Motor neuron (in vitro differentiated cells): ENCODE data around the gene GNS. TPM values are rescaled to one million over a fixed set of nuclear protein-coding genes. Genes with fewer than 3 reads are reported as not detected.

Source experiments
- ATAC-seq, 8 experiments: fragments of 200-7000 bp; cut with Tn5 transposase; replicated peaks in 6 of 8; 2 replicates each; pipeline ENCODE4 v1.8.0; 2021; ENCODE audit warnings: mild to moderate bottlenecking in 8 of 8, moderate library complexity in 8 of 8
- H3K27ac ChIP-seq, 2 donors: fragments of 250-450 bp; sonication (Bioruptor Pico); 2 replicates each; pipeline ENCODE4 v1.9.0; 2021; ENCODE audit warnings: antibody characterized with exemption in 2 of 2, mild to moderate bottlenecking in 2 of 2, moderate library complexity in 1 of 2
- H3K4me1 ChIP-seq, 2 donors: fragments of 250-450 bp; sonication (Bioruptor Pico); replicated peaks in 1 of 2; 2 replicates each; pipeline ENCODE4 v1.6.1; 2021; ENCODE audit warnings: antibody characterized with exemption in 2 of 2, mild to moderate bottlenecking in 2 of 2, moderate library complexity in 1 of 2
- H3K4me3 ChIP-seq, 5 donors: fragments of 250-450 bp; sonication (Bioruptor Pico); 2 replicates each; pipeline ENCODE4 v1.9.0; 2021; ENCODE audit warnings: antibody characterized with exemption in 5 of 5, mild to moderate bottlenecking in 5 of 5, moderate library complexity in 4 of 5
- WGBS, 10 experiments: fragments of 450-650 bp; shearing (Covaris generic); methylation state at CpG; one replicate each; pipeline ENCODE4 v1.0.0; 2022; 5-methylcytosine and 5-hydroxymethylcytosine counted together
- in situ Hi-C, 9 experiments: fragments of 400-800 bp; cut with MboI; loops; one replicate each; pipeline ENCODE4 v1.15.0; 2021; ENCODE audit warnings: low sequenced_read_pairs in 9 of 9, low pct_unique_long_range_greater_than_20kb in 2 of 9; ENCODE audit not compliant: unreplicated experiment in 9 of 9
- total RNA-seq, 8 experiments: library from RNA; unstranded; fragments of 300-600 nt; gene quantifications; 2 replicates each; pipeline versions ENCODE4 v1.2.3 to v1.2.4, GENCODE V29; 2022

Gene GNS
- total RNA-seq, 8 experiments from 2014 or later, result 19.2 to 126 (median 51.3) TPM

DNA sequence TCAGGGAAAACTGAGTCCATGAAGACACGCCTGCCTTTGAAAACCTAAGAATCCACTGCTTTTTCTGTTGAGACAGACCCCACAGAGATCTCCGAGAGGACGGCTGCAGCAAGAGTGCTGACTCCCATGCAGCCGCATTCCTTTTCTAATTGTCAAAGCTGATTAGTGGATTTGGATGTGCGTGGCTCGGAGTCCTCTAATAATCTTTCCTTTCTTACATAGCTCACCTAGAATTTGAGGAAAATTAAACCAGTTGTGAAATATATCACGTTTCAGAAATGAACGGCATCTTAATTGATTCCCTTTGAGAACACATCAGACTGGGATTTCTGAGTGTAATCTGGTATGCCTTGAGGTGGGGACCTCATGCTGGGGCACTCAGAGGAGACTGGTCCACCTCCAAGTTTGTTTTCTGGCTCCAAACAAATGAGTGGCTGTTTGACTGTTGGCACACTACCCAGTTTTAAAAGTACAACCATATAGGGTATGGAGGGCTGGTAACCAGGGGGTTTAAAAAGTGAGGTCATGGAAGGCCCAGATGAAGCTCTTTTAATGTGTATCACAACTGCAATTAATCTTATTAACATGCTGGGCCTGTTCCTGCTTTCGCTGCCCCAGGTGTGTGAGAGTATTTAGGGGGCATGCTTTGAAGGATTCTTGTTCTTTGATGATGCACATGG is 85.6 kb downstream of the GNS start:
- Histone ChIP-seq H3K4me3 (no peak overlapping the region), H3K27ac (no peak overlapping the region), H3K4me1 (peaks cover 19 to 21% of the 10 kb centered on the region in 2 donors)
- 61 to 100% (median 72%) methylated on average over 2 to 8 of the region's 9 CpGs; no CpG with 5 or more reads in 1 of the 10 experiments for WGBS, 10 experiments
- in situ Hi-C loops, result no loop called here
- ATAC-seq, result peak in 1 of 8 experiments; percentile 57

DNA sequence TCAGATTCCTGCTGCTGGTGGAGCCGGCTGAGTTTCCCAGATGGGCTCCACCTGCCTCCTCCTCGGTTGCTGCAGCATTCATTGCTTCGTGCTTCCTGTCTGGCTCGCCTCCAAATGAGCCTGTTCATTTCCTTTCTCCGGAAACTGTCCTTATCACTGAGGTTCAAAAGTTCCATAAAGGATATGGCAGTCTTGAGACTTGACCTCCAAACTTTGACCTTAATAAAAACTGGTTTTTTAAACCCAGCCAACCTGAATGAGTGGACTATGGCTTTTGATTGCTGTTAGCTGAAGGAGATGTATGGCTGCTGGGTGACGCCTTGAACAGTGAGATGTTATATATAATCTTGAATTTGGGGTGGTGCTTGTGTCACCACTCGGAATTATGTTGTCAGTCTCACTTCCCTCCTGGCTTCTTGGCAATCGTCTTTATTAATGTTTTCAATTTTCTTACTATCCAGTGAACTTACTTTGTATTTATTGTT is 86.2 kb downstream of the GNS start:
- ATAC-seq, result peak in 3 of 8 experiments; percentile 5 to 36 (median 20)
- WGBS, 10 experiments, result 0 to 80% (median 49%) methylated on average over 1 to 7 of the region's 8 CpGs; no CpG with 5 or more reads in 1 of the 10 experiments
- in situ Hi-C loops, result no loop called here
- Histone ChIP-seq H3K4me3 (no peak overlapping the region), H3K27ac (no peak overlapping the region), H3K4me1 (peaks cover 19 to 21% of the 10 kb centered on the region in 2 donors)

DNA sequence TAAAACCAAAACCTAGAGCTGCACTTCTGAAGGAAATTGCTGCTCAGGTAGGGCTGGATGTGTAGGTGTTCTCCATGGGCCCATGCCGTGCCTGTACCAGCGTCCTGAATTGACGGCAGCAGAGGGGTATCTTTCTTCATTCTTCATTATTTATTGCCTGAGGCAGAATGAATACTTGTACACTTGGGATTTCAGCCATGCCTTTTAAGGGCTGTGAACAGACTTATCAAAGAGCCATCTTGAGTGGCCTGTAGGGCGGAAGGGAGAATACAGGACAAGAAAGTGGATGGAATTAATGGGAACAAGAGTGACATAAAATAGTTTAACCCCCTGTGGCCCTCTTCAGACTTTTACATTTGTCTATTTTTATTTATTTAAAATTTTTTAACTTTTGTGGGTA is 87.5 kb downstream of the GNS start:
- Histone ChIP-seq H3K4me1 (peaks cover 19 to 21% of the 10 kb centered on the region in 2 donors), H3K4me3 (no peak overlapping the region), H3K27ac (no peak overlapping the region)
- in situ Hi-C loops, result no loop called here
- peak in 1 of 8 experiments; percentile 18 for ATAC-seq
- 77 to 100% (median 88%) methylated on average over 1 to 3 of the region's 4 CpGs; no CpG with 5 or more reads in 5 of the 10 experiments for WGBS, 10 experiments

DNA sequence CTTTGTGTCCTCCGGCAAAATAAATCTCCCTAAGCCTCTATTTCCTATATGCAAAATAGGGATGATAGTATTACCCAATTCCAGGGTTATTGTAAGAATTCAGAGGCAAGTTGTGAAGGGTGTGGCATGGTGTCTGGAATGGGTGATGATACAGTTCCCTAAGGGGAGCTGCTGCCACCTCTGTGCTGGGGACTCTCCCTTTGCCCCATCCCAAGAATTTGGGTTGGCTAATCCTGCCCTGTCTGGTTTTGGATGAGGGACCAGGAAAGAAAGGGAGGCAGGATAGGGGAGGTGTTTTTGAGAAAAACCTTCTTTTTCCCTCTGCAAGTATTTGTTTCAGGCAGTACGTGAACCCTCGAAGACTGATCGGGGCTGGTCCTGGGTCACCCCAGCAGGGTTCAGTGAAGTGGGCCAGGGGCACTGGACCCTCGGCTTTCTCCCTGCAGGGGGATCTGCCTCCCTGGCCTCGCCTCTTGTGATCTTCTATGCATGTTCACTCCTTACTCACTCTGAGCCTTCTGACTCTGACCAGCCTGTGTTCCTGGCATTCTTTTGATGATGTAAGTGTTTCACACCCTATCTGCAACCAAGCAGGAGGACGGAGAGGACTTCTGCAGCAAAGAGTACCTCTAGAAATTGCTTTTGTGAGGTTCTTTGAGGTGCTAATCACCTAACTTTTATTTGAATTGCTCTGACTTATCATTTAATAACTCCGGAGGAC is 88.1 kb downstream of the GNS start:
- Histone ChIP-seq H3K27ac (no peak overlapping the region), H3K4me1 (peaks cover 19 to 21% of the 10 kb centered on the region in 2 donors), H3K4me3 (no peak overlapping the region)
- WGBS, 10 experiments, result 28 to 93% (median 83%) methylated on average over 1 to 8 of the region's 8 CpGs; no CpG with 5 or more reads in 3 of the 10 experiments
- peak; percentile 43 to 83 (median 60) for ATAC-seq
- in situ Hi-C loops, result no loop called here

DNA sequence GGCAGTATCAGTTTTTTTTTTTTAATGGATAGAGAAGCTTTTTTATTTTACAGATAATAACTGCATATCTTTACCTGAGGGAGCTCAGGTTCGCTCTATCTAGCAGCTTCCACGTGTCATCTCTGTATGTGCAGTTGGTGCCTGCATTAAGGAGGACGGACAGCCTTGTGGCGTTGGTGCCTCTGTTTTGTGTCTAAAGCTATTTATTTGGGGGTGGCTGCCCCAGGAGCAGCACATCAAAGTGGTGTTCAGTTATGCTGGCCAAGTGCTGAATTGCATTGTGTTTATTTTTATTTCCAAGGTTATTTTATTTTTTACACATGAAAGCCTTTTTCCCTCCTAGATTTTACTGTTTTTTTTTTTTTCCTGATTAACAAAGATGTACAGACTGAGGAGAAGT is 89.2 kb downstream of the GNS start:
- no peak overlapping the region for H3K4me3 ChIP-seq
- H3K27ac ChIP-seq, result no peak overlapping the region
- peak in 3 of 8 experiments; percentile 6 to 42 (median 18) for ATAC-seq
- WGBS, 10 experiments, result 20 to 83% (median 65%) methylated on average over 1 to 4 of the region's 4 CpGs; no CpG with 5 or more reads in 2 of the 10 experiments
- in situ Hi-C loops, result no loop called here
- H3K4me1 ChIP-seq, result peaks cover 24 to 25% of the 10 kb centered on the region in 2 donors

GRCh38 chr12:64669270-64669842 is 89.8 kb downstream of the GNS start:
- in situ Hi-C loops, result no loop called here
- Histone ChIP-seq H3K4me3 (no peak overlapping the region), H3K4me1 (peaks cover 24 to 25% of the 10 kb centered on the region in 2 donors), H3K27ac (no peak overlapping the region)
- WGBS, 10 experiments, result 0 to 65% (median 27%) methylated on average over 1 to 10 of the region's 10 CpGs
- peak; percentile 9 to 80 (median 48) for ATAC-seq

DNA sequence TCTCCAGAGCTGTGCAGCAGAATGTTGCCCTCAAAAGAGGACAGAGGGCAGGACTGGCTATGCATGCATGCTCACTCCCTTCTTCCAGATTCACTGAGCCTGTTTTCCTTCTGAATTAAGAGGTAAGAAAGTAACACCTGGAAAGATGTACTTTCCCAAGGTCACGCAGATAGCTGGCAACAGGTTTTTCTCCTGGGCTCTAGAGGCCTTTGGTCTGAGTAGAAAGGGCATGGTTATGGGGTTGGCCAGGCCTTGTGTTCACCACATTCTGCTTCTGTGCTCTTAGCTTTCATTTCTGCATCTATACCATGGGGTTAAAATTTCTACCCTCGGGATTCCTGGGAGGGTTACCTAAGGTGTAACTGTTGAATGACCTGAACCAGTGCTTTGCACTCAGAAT is 91.4 kb downstream of the GNS start:
- H3K4me3 ChIP-seq, result no peak overlapping the region
- H3K27ac ChIP-seq, result no peak overlapping the region
- H3K4me1 ChIP-seq, result peaks cover 21 to 25% of the 10 kb centered on the region in 2 donors
- in situ Hi-C loops, result no loop called here
- 50 to 100% (median 73%) methylated on average over 1 to 2 of the region's 2 CpGs; no CpG with 5 or more reads in 1 of the 10 experiments for WGBS, 10 experiments
- ATAC-seq, result no peak

DNA sequence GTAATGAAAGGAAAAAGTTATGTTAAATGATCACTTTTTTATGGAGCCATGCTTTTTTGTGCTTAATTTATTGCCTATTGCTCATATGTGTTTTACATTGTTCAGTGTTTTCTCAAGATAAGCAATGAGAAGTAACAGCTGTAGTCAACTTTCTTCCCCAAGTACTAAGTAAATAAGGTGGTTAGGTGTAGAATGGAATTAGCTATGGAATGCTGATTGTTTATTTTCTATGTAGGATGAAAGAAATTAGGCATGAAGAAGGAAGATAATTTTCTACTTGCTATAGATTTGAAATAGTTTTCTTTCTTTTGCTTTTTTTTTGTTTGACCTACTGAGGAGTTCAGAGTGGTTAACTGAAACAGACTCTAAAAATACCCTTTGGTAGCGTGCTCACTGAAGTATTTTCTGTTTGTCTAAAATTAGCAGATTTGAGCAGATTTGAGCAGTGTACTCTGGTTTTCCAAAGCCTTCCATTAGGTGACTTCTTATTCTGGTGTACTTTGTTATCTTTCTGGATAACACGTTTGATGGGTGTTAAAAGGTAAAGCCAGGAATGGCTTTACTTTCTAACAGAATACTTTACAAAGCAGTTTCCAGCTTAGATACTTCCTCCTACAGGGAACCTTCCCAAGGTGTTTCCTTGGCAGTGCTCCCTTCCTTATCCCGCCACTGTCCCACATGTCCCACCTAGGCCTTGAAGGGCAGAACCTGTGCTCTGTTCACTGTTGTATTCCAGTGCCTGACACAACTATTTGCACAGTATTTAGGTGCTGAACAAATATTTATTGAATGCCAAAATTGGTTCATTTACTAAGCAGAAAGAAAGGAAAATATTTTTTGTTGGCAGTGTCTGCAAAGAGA is 92.9 kb downstream of the GNS start:
- peaks cover 14 to 19% of the 10 kb centered on the region in 2 donors for H3K4me1 ChIP-seq
- no peak for ATAC-seq

DNA sequence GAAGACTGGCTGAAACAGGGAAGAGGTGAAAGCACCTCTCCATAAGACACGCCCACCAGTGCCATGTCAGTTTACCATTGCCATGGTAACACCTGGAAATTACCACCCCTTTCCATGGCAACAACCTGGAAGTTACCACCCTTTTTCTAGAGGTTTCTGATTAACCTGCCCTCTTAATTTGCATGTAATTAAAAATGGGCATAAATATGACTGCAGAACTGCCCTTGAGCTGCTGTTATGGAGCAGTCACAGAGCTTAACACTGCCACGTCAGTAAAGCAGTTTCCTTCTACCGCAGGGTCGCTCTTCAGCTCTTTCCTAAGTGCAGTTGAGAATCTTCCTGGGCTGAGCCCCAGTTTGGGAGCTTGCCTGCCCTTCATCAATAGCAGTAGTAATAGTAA is 93.7 kb downstream of the GNS start:
- Histone ChIP-seq H3K4me3 (no peak overlapping the region), H3K27ac (no peak overlapping the region), H3K4me1 (peaks cover 14 to 18% of the 10 kb centered on the region in 2 donors)
- peak in 5 of 8 experiments; percentile 25 to 82 (median 53) for ATAC-seq
- 18 to 100% (median 84%) methylated on average over 1 to 4 of the region's 4 CpGs; no CpG with 5 or more reads in 4 of the 10 experiments for WGBS, 10 experiments
- in situ Hi-C loops, result no loop called here

More for the DNA sequence above, 92.9 kb downstream of the GNS start:
- in situ Hi-C loops, result no loop called here
- Histone ChIP-seq H3K4me3 (no peak overlapping the region), H3K27ac (no peak overlapping the region)
- WGBS, 10 experiments, result 67 to 100% (median 94%) methylated on average over 1 to 3 of the region's 3 CpGs; no CpG with 5 or more reads in 2 of the 10 experiments

Other genes starting within 250 kb of the GNS start
- 10 to 100 TPM in 3 of 8 experiments, 1 to 10 TPM in 3, under 1 TPM in 2; 0.60 to 34.4 (median 2.8) TPM for gene RASSF3, start 148.9 kb downstream of the GNS start, total RNA-seq
- gene TBC1D30, start 65.2 kb upstream of the GNS start, total RNA-seq, result 10 to 100 TPM in 3 of 8 experiments, 1 to 10 TPM in 2, under 1 TPM in 3; 0.09 to 18.5 (median 5.4) TPM